Measurements from ENCODE around the gene ABLIM3.

GRCh38 chr5:149262315-149262714 lies 121.0 kb downstream of the ABLIM3 start:
- TF ChIP-seq EZH2 (IDR thresholded peaks at IDR 0.05; ENCODE audit: low read depth) (no peak), CTCF (conservative IDR thresholded peaks at IDR 0.05) (no peak)
